GM12801 (cell line): ENCODE measurements around the gene GALNT7.

ENCODE experiments used
- CTCF ChIP-seq: IDR thresholded peaks from one replicate; pipeline ENCODE4 v1.5.1; 2011; ENCODE audit warnings: control low read depth; ENCODE audit not compliant: insufficient read length; ENCODE audit errors: extremely low read depth

GALNT7 gene

DNA sequence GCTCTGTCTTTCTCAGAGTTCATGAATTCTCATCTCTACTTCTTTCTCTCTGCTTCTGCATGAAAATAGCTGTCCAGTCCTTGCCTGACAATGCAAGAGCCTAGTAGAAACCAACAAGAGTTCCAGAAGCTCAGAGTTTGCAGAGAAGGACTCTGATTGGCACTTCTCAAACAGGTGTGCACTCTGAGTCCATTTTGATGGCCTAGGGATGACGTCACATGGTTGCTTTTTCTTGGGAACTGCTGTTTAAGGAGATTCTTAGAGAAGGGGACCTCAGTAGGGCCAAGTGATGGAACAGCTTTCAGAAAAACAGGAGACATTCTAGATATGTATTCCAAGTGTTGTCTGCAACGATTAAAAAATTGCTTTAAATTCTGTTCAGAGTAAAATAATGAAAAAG is 108.7 kb downstream of the GALNT7 start:
- TF ChIP-seq CTCF, result no peak

DNA sequence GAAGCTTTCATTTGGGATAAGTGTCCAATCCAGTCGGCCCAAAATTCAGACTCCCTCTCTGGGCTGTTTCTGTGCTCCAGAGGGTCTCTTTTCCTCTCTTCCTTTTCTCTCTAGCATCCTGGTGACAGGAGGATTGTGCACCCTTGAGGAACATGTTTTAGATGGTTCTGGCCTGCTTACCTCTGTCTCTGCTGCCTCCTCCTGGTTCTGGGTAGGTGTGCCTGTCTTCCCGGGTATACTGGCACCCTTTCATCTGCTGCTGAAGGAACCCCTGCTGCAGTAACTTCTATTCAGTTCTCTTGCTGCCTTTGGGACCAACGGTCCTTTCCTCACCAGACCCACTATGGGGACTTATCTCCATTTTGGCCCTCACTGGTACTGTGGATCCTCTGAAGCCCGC is 112.4 kb downstream of the GALNT7 start:
- no peak for TF ChIP-seq CTCF

GRCh38 chr4:173281406-173282255 is 113.0 kb downstream of the GALNT7 start:
- TF ChIP-seq CTCF, result no peak

DNA sequence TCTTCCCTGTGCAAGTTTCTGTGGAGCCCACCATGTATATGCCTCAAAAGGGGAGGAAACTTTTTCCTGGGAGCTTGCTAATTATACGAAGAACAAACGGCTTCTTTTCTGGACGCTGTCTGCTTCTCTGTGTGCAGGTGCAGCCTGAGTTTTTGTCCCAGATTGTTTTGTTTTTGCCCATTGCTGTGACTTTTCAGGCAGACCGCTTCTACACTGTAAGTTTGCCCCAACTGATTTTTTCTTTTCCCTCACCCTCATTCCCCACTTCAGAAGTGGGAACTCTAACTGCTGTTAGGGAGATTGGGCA is 113.6 kb downstream of the GALNT7 start:
- no peak for TF ChIP-seq CTCF

GRCh38 chr4:173282626-173283025 is 114.0 kb downstream of the GALNT7 start:
- TF ChIP-seq CTCF, result no peak

DNA sequence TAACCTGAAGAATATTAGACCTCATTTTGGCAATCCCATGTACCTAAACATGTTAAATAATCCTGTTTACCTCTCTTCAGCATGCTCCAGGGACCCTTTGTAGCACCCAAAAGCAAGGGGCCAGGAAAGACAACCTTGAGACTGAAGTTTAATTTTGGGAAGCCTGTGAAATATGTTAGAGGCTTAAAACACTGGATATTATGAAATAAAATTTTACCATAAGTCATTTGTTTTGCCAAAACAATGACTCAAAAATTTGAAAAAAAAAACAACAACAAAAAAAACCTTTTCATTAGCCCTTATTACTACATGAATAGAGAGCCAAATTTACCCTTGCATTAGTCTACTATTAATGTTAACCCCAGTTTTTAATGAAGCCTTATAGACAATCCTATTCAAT is 115.9 kb downstream of the GALNT7 start:
- TF ChIP-seq CTCF, result no peak

GRCh38 chr4:173287486-173287885 is 118.9 kb downstream of the GALNT7 start:
- no peak for TF ChIP-seq CTCF
